ENCODE measurements around the gene TSC22D1.

Gene TSC22D1

DNA sequence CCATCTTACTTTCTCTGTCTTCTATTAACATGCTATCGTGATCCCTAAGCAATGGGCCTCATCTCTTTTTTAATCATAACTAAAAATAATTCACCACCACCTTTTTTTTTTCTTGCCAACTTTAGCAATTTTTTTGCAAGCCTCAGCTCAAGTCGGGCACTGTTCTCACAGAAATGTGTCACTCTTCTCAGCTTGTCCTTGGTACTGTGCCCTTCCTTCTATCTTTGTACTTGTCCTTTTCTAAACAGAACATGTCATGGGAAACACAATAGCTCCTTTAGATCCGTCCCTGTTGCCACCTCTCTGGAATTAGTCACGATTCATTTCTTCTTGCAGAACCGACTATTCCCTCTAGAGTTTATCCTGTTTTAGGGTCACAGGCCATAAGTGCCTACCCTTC, 192.2 kb downstream of the TSC22D1 start:
- in situ Hi-C loops (cut with HindIII; ENCODE audit: low sequenced_read_pairs) = no loop called here
- DNase-seq (ENCODE audit: low read depth) = no peak
- H3K4me3 ChIP-seq (ENCODE audit: low read depth, low read length) = no peak overlapping the region
- TF ChIP-seq, protein P1, sequence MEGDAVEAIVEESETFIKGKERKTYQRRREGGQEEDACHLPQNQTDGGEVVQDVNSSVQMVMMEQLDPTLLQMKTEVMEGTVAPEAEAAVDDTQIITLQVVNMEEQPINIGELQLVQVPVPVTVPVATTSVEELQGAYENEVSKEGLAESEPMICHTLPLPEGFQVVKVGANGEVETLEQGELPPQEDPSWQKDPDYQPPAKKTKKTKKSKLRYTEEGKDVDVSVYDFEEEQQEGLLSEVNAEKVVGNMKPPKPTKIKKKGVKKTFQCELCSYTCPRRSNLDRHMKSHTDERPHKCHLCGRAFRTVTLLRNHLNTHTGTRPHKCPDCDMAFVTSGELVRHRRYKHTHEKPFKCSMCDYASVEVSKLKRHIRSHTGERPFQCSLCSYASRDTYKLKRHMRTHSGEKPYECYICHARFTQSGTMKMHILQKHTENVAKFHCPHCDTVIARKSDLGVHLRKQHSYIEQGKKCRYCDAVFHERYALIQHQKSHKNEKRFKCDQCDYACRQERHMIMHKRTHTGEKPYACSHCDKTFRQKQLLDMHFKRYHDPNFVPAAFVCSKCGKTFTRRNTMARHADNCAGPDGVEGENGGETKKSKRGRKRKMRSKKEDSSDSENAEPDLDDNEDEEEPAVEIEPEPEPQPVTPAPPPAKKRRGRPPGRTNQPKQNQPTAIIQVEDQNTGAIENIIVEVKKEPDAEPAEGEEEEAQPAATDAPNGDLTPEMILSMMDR (IDR thresholded peaks at IDR 0.05; ENCODE audit: low read depth, low read length, missing control alignments) = no peak

DNA sequence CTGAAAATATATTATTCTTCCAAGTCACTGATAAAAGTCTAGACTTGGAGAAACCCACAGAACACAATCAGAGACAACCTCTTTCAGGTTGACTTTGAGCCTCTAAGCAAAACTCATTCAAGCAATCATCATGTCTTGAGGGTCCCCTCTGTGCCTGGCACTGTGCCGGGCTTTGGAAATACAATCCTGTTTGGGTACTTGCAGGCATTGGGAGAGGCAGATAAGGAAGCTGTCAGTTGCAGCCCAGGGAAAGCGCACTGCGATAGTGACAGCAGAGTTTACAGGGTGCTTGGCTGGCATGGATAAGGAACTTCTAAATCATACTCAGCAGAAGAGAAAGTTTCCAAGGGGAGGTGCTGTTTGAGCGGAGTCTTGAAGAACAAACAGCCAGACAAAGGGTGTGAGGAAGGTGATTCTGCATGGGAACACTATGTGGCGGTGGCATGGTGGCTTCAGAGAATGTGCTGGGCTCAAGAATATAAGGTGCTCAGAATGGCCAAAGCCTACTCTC, 193.4 kb downstream of the TSC22D1 start:
- H3K4me3 ChIP-seq (ENCODE audit: low read depth, low read length) = no peak overlapping the region
- DNase-seq (ENCODE audit: low read depth) = no peak
- TF ChIP-seq, protein P1 (IDR thresholded peaks at IDR 0.05; ENCODE audit: low read depth, low read length, missing control alignments) = no peak
- in situ Hi-C loops (cut with HindIII; ENCODE audit: low sequenced_read_pairs) = no loop called here

Measured in astrocyte of the cerebellum (primary cell).